AG09309 (cell line): ENCODE results near the gene ABCB9.

ENCODE experiments used
- DNase-seq: peaks from one replicate; pipeline ENCODE4 v3.0.0-alpha.2; 2010; ENCODE audit warnings: low read depth
- H3K4me3 ChIP-seq: 2 replicates; pipeline ENCODE4 v1.5.1; 2011; ENCODE audit warnings: mild to moderate bottlenecking, low read depth, low read length, moderate library complexity; ENCODE audit not compliant: control insufficient read depth
- CTCF ChIP-seq: IDR thresholded peaks from 2 replicates; pipeline ENCODE4 v1.5.1; 2011; ENCODE audit warnings: mild to moderate bottlenecking, low read depth, low read length, inconsistent platforms; ENCODE audit not compliant: insufficient read depth, control insufficient read depth; ENCODE audit errors: missing control alignments

The ABCB9 gene

GRCh38 chr12:122981587-122982476, 15.6 kb upstream of the ABCB9 start:
- no peak for TF ChIP-seq CTCF
- H3K4me3 ChIP-seq, result peak overlapping the region; percentile 81
- no peak for DNase-seq

GRCh38 chr12:122981036-122981471, 14.8 kb upstream of the ABCB9 start:
- H3K4me3 ChIP-seq, result peak overlapping the region; percentile 81
- TF ChIP-seq CTCF, result no peak
- no peak for DNase-seq

- no peak for TF ChIP-seq CTCF
- no peak for DNase-seq
These were observed 14.1 kb upstream of the ABCB9 start, which contains the start of gene ARL6IP4 for GRCh38 chr12:122980183-122981035. TSS of gene ARL6IP4 (plus strand) at chr12:122980681. CDS start at chr12:122981140, 459 bp downstream.

GRCh38 chr12:122979908-122980182, 13.6 kb upstream of the ABCB9 start:
- DNase-seq, result no peak
- no peak for TF ChIP-seq CTCF

More at GRCh38 chr12:122980183-122981035, 14.1 kb upstream of the ABCB9 start, which contains the start of gene ARL6IP4:
- peak within 1 kb of the TSS; percentile 81 for H3K4me3 ChIP-seq

GRCh38 chr12:122979001-122979907, 13.0 kb upstream of the ABCB9 start:
- no peak for DNase-seq
- TF ChIP-seq CTCF, result no peak
- peak overlapping the region; percentile 81 for H3K4me3 ChIP-seq

More at GRCh38 chr12:122979908-122980182, 13.6 kb upstream of the ABCB9 start:
- peak overlapping the region; percentile 81 for H3K4me3 ChIP-seq
